ENCODE measurements around the gene ROR2.

DNA sequence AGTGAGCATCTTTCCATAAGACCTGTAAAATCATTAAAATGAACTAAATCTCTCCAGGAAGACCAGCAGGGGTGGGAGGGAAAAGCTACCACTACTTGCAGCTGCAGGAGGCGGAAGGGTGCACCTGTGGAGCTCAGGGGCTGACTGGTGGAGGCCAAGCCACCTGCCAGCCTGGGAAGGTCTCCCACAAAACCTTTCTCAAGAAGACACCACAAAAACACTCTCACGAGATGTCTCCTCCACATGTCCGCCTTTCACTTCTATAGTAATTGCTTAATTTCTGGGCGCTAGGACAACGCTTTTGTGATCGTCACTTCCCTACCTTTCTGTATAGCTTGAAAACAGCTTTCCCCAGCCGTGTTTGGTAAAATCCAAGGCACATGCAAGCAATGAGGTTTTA, 114.4 kb downstream of the ROR2 start:
- TF ChIP-seq, protein P1, sequence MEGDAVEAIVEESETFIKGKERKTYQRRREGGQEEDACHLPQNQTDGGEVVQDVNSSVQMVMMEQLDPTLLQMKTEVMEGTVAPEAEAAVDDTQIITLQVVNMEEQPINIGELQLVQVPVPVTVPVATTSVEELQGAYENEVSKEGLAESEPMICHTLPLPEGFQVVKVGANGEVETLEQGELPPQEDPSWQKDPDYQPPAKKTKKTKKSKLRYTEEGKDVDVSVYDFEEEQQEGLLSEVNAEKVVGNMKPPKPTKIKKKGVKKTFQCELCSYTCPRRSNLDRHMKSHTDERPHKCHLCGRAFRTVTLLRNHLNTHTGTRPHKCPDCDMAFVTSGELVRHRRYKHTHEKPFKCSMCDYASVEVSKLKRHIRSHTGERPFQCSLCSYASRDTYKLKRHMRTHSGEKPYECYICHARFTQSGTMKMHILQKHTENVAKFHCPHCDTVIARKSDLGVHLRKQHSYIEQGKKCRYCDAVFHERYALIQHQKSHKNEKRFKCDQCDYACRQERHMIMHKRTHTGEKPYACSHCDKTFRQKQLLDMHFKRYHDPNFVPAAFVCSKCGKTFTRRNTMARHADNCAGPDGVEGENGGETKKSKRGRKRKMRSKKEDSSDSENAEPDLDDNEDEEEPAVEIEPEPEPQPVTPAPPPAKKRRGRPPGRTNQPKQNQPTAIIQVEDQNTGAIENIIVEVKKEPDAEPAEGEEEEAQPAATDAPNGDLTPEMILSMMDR (IDR thresholded peaks at IDR 0.05) = no peak
- TF ChIP-seq POLR2A (IDR thresholded peaks at IDR 0.05) = no peak

Data from heart left ventricle (tissue), 13 donors.